Natural killer cell (primary cell): ENCODE data around the gene TPBGL. TPM values are rescaled to one million over a fixed set of nuclear protein-coding genes. Genes with fewer than 3 reads are reported as not detected.
A peak's percentile ranks its signal among the peaks of the same experiment; 100 is the strongest.

Source experiments
- ATAC-seq, 3 donors: fragments of 150-1000 bp in 2 of 3; fragments of 200-7000 bp in 1 of 3; cut with Tn5 transposase; 1 replicate in 1 of 3; 2 replicates in 2 of 3; pipeline ENCODE4 v1.10.0; 2021; ENCODE audit warnings: mild to moderate bottlenecking in 2 of 3, moderate library complexity in 2 of 3
- DNase-seq, 2 donors: peaks; one replicate each; pipeline versions ENCODE4 v3.0.0 to v3.0.0-alpha.2; 2013 to 2021; ENCODE audit warnings: mixed read lengths in 1 of 2
- H3K27ac ChIP-seq: one replicate; pipeline ENCODE4 v1.5.1; 2013; ENCODE audit warnings: mild to moderate bottlenecking, low read length
- H3K27me3 ChIP-seq: one replicate; pipeline ENCODE4 v1.6.1; 2013; ENCODE audit warnings: low read length; ENCODE audit not compliant: control insufficient read depth, insufficient read depth
- H3K36me3 ChIP-seq: one replicate; pipeline ENCODE4 v1.6.1; 2013; ENCODE audit warnings: low read length; ENCODE audit not compliant: control insufficient read depth, insufficient read depth
- H3K4me1 ChIP-seq: one replicate; pipeline ENCODE4 v1.6.1; 2013; ENCODE audit warnings: low read length; ENCODE audit not compliant: control insufficient read depth, insufficient read depth
- H3K4me3 ChIP-seq: one replicate; pipeline ENCODE4 v1.5.1; 2013; ENCODE audit warnings: low read length
- H3K9me3 ChIP-seq: one replicate; pipeline ENCODE4 v1.6.1; 2013; ENCODE audit warnings: low read length; ENCODE audit not compliant: control insufficient read depth, insufficient read depth
- H3K27ac Mint-ChIP-seq, 2 donors: one replicate each; pipeline ENCODE4 v1.8.0; 2022; ENCODE audit warnings: mild to moderate bottlenecking in 2 of 2, mixed read lengths in 2 of 2, moderate library complexity in 1 of 2
- H3K27me3 Mint-ChIP-seq, 2 donors: one replicate each; pipeline ENCODE4 v1.8.0; 2022; ENCODE audit warnings: low read depth in 2 of 2, mixed read lengths in 2 of 2
- H3K36me3 Mint-ChIP-seq: one replicate; pipeline ENCODE4 v1.8.0; 2022; ENCODE audit warnings: mixed read lengths
- H3K4me1 Mint-ChIP-seq, 2 donors: one replicate each; pipeline ENCODE4 v1.8.0; 2022; ENCODE audit warnings: mixed read lengths in 2 of 2
- H3K4me3 Mint-ChIP-seq: one replicate; pipeline ENCODE4 v1.8.0; 2022; ENCODE audit warnings: mild to moderate bottlenecking, moderate library complexity, mixed read lengths
- H3K9me3 Mint-ChIP-seq, 2 donors: one replicate each; pipeline ENCODE4 v1.8.0; 2022; ENCODE audit warnings: mixed read lengths in 2 of 2
- WGBS: methylation state at CpG from one replicate; pipeline ENCODE4 v1.1.7; 2013; ENCODE audit warnings: missing lambda C conversion rate; ENCODE audit not compliant: insufficient coverage; 5-methylcytosine and 5-hydroxymethylcytosine counted together
- intact Hi-C: fragments of 100-400 bp; cut with micrococcal nuclease; formaldehyde crosslinking; loops from one replicate; pipeline ENCODE4 v1.14.2; 2022
- total RNA-seq, 4 donors: library from RNA; stranded (reverse); fragments of 120-200 nt in 1 of 4; gene quantifications; one replicate each; pipeline versions ENCODE4 v1.2.3 to v1.2.4, GENCODE V29; 2013 to 2022
- TF ChIP-seq, protein P1 (sequence below): fragments of 200-600 bp; IDR thresholded peaks from one replicate; pipeline ENCODE4 v1.8.0; 2022; ENCODE audit warnings: antibody characterized with exemption

The TPBGL gene
- total RNA-seq, 3 donors from 2014 or later (not counting 1 experiment from before 2014, with no cell fraction given): 0.34 to 0.75 (median 0.45) TPM

DNA sequence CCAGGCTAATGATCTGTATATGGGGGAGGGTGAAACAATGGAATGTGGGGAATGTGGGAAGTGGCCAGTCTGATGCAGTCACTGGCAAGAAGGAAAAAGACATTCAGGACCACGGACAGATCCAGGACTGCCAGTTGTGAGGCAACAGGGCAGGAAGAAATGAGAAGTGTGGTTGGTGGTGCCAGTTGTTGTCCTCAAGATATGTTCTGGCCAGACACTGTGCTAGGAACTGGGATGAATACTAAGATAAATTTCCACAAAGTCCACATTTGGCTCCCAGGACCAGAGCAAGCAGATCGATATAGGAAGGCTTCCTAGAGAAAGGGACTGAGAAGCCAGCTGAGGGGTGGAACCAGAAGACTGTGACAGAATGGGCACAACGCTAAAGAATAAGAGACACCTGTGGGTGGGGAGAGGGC, 6.8 kb upstream of the TPBGL start:
- Histone ChIP-seq H3K9me3 (no peaks in the 10 kb centered on the region), H3K27ac (no peak overlapping the region), H3K4me1 (no peaks in the 10 kb centered on the region), H3K4me3 (no peak overlapping the region), H3K27me3 (no peaks in the 10 kb centered on the region), H3K36me3 (no peaks in the 10 kb centered on the region)
- H3K27me3 Mint-ChIP-seq: peaks cover 26 to 38% of the 10 kb centered on the region in 2 donors
- DNase-seq (peak in 1 of 2 donors; percentile 47), ATAC-seq (no peak)
- no peak overlapping the region for H3K4me3 Mint-ChIP-seq
- no peaks in the 10 kb centered on the region for H3K4me1 Mint-ChIP-seq
- H3K36me3 Mint-ChIP-seq: no peaks in the 10 kb centered on the region
- intact Hi-C loops: no loop called here
- no peak overlapping the region for H3K27ac Mint-ChIP-seq
- WGBS: 53% methylated on average over 3 of the region's 3 CpGs
- TF ChIP-seq, protein P1, sequence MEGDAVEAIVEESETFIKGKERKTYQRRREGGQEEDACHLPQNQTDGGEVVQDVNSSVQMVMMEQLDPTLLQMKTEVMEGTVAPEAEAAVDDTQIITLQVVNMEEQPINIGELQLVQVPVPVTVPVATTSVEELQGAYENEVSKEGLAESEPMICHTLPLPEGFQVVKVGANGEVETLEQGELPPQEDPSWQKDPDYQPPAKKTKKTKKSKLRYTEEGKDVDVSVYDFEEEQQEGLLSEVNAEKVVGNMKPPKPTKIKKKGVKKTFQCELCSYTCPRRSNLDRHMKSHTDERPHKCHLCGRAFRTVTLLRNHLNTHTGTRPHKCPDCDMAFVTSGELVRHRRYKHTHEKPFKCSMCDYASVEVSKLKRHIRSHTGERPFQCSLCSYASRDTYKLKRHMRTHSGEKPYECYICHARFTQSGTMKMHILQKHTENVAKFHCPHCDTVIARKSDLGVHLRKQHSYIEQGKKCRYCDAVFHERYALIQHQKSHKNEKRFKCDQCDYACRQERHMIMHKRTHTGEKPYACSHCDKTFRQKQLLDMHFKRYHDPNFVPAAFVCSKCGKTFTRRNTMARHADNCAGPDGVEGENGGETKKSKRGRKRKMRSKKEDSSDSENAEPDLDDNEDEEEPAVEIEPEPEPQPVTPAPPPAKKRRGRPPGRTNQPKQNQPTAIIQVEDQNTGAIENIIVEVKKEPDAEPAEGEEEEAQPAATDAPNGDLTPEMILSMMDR: no peak
- no peaks in the 10 kb centered on the region for H3K9me3 Mint-ChIP-seq

DNA sequence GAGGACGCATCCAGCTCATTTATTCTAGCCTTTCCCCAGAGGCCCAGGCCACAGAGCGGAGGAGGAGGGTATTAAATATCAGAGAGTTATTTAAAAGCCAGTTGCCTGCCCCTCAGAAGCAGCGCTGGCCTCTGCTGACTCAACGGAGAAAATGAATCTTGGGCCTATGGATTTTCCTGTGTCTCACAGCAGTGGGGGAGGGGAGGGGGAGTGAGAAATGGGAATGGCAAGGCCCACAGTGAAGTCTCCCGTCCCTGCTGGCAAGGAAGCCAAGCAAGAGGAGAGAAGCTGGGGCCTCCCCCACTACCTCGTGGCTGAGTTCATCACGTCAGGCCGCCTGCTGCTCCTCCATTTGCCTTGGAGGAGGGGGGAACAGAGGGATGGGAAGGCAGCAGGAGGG, 4.5 kb upstream of the TPBGL start:
- Histone ChIP-seq H3K9me3 (no peaks in the 10 kb centered on the region), H3K27me3 (peaks cover 7% of the 10 kb centered on the region), H3K4me1 (peaks cover 7% of the 10 kb centered on the region), H3K36me3 (no peaks in the 10 kb centered on the region), H3K27ac (no peak overlapping the region), H3K4me3 (no peak overlapping the region)
- H3K4me3 Mint-ChIP-seq: no peak overlapping the region
- no peaks in the 10 kb centered on the region for H3K9me3 Mint-ChIP-seq
- no peak for ATAC-seq
- no peak overlapping the region for H3K27ac Mint-ChIP-seq
- H3K36me3 Mint-ChIP-seq: no peaks in the 10 kb centered on the region
- H3K27me3 Mint-ChIP-seq: peaks cover 30 to 31% of the 10 kb centered on the region in 2 donors
- no peaks in the 10 kb centered on the region for H3K4me1 Mint-ChIP-seq
- TF ChIP-seq, protein P1: no peak
- 73% methylated on average over 4 of the region's 8 CpGs for WGBS
- DNase-seq: no peak
- intact Hi-C loops: no loop called here

DNA sequence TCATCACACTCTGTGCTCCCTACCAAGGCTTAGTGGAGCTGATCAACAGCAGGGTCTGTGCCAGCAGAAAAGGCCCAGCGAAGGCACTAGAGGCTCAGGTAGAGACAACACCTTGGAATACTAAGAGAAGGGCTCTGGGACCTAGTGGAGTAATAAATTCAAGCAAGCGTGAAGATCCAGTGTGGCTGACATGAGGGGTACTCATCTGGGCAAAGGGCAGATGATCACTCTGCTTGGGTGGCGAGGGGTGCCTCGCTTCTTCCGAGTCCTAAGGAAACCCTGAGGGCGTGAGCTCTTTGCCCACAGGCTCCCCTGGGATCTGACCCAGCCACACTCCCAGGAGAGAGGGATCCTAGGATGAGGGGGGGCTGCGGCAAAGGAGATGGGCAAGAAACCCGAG, 3.5 kb upstream of the TPBGL start:
- H3K4me3 ChIP-seq: no peak overlapping the region
- H3K27ac Mint-ChIP-seq: no peak overlapping the region
- DNase-seq (no peak), ATAC-seq (no peak)
- H3K36me3 ChIP-seq: no peaks in the 10 kb centered on the region
- TF ChIP-seq, protein P1: no peak
- 79% methylated on average over 7 of the region's 8 CpGs for WGBS
- H3K36me3 Mint-ChIP-seq: no peaks in the 10 kb centered on the region
- no peaks in the 10 kb centered on the region for H3K9me3 Mint-ChIP-seq
- H3K4me3 Mint-ChIP-seq: no peak overlapping the region
- intact Hi-C loops: no loop called here
- H3K27me3 Mint-ChIP-seq: peaks cover 26 to 30% of the 10 kb centered on the region in 2 donors
- no peak overlapping the region for H3K27ac ChIP-seq
- peaks cover 0 to 1% of the 10 kb centered on the region in 2 donors for H3K4me1 Mint-ChIP-seq
- H3K27me3 ChIP-seq: peaks cover 7% of the 10 kb centered on the region
- H3K4me1 ChIP-seq: peaks cover 11% of the 10 kb centered on the region
- no peaks in the 10 kb centered on the region for H3K9me3 ChIP-seq
